IMR-90 (cell line): Measurements from ENCODE around the gene TMEM208. TPM values are rescaled to one million over a fixed set of nuclear protein-coding genes. Genes with fewer than 3 reads are reported as not detected.

Experiments
- ATAC-seq: fragments of 200-7000 bp; cut with Tn5 transposase; 2 replicates; pipeline ENCODE4 v1.9.1; 2020; ENCODE audit warnings: low read depth, mild to moderate bottlenecking, moderate library complexity
- BruUV-seq: library from RNA; stranded (reverse); fragments of 400-500 nt; replicated peaks from 2 replicates; lab custom pipeline; 2021; lab: Mats Ljungman, UMichigan
- CTCF ChIA-PET: fragments of 300-600 bp; formaldehyde crosslinking; extraction: SDS; loops from one replicate; lab custom pipeline; 2021; ENCODE audit warnings: antibody characterized with exemption; lab: Yijun Ruan, JAX
- POLR2A ChIA-PET: fragments of 300-600 bp; sonication (Branson Sonifier 250); formaldehyde crosslinking; loops from one replicate; lab custom pipeline; 2022; ENCODE audit warnings: antibody characterized with exemption; ENCODE audit not compliant: unreplicated experiment; lab: Charles Lee
- DNase-seq: peaks from one replicate; pipeline ENCODE4 v3.0.0; 2013
- H2AFZ ChIP-seq: replicated peaks from 2 replicates; pipeline ENCODE3; 2013; ENCODE audit warnings: low read length, mild to moderate bottlenecking; ENCODE audit not compliant: poor library complexity
- H2AK5ac ChIP-seq: 2 replicates; pipeline ENCODE4 v1.6.1; 2013; ENCODE audit warnings: low read depth, low read length, inconsistent platforms
- H2AK9ac ChIP-seq: replicated peaks from 2 replicates; pipeline ENCODE3; 2013; ENCODE audit warnings: mild to moderate bottlenecking, low read depth, low read length, moderate library complexity; ENCODE audit not compliant: poor library complexity
- H2BK120ac ChIP-seq: 2 replicates; pipeline ENCODE4 v1.6.1; 2013; ENCODE audit warnings: low read depth, low read length, inconsistent platforms
- H2BK15ac ChIP-seq: 3 replicates; pipeline ENCODE4 v1.6.1; 2013; ENCODE audit warnings: low read depth, low read length, inconsistent platforms
- H2BK20ac ChIP-seq: 2 replicates; pipeline ENCODE4 v1.6.1; 2013; ENCODE audit warnings: low read depth, mild to moderate bottlenecking, inconsistent platforms, low read length, moderate library complexity
- H2BK5ac ChIP-seq: 2 replicates; pipeline ENCODE4 v1.6.1; 2013; ENCODE audit warnings: mild to moderate bottlenecking, low read depth, low read length, inconsistent platforms; ENCODE audit not compliant: poor library complexity, severe bottlenecking
- H3K14ac ChIP-seq: replicated peaks from 2 replicates; pipeline ENCODE4 v1.6.1; 2013; ENCODE audit warnings: low read depth, low read length, inconsistent platforms
- H3K18ac ChIP-seq: 2 replicates; pipeline ENCODE4 v1.6.1; 2013; ENCODE audit warnings: low read depth, low read length, control low read depth
- H3K23ac ChIP-seq: 2 replicates; pipeline ENCODE4 v1.6.1; 2013; ENCODE audit warnings: low read depth, low read length, inconsistent platforms
- H3K27ac ChIP-seq: 2 replicates; pipeline ENCODE4 v1.5.1; 2013; ENCODE audit warnings: mild to moderate bottlenecking, control low read depth, low read length; ENCODE audit not compliant: insufficient read depth
- H3K27me3 ChIP-seq: 2 replicates; pipeline ENCODE4 v1.6.1; 2013; ENCODE audit warnings: low read length; ENCODE audit not compliant: control insufficient read depth, insufficient read depth
- H3K36me3 ChIP-seq: 2 replicates; pipeline ENCODE4 v1.6.1; 2013; ENCODE audit warnings: low read length, mixed read lengths; ENCODE audit not compliant: control insufficient read depth, insufficient read depth
- H3K4ac ChIP-seq: 2 replicates; pipeline ENCODE4 v1.6.1; 2013; ENCODE audit warnings: low read depth, low read length, inconsistent platforms
- H3K4me1 ChIP-seq: 2 replicates; pipeline ENCODE4 v1.6.1; 2013; ENCODE audit warnings: low read length, mixed read lengths; ENCODE audit not compliant: control insufficient read depth, insufficient read depth
- H3K4me2 ChIP-seq: 2 replicates; pipeline ENCODE4 v1.6.1; 2013; ENCODE audit warnings: low read depth, mild to moderate bottlenecking, control low read depth, low read length, moderate library complexity
- H3K4me3 ChIP-seq: 2 replicates; pipeline ENCODE4 v1.5.1; 2013; ENCODE audit warnings: low read depth, mild to moderate bottlenecking, control low read depth, low read length, moderate library complexity; ENCODE audit not compliant: insufficient read depth
- H3K56ac ChIP-seq: 2 replicates; pipeline ENCODE4 v1.6.1; 2013; ENCODE audit warnings: low read length, inconsistent platforms; ENCODE audit not compliant: insufficient read depth; ENCODE audit errors: extremely low read depth
- H3K79me1 ChIP-seq, 2 experiments: 2 replicates each; pipeline ENCODE4 v1.6.1; 2013; ENCODE audit warnings: low read length in 2 of 2, inconsistent platforms in 1 of 2, low read depth in 1 of 2
- H3K9ac ChIP-seq: 2 replicates; pipeline ENCODE4 v1.6.1; 2013; ENCODE audit warnings: low read depth, low read length, control low read depth
- H3K9me1 ChIP-seq: 2 replicates; pipeline ENCODE4 v1.6.1; 2013; ENCODE audit warnings: low read length, inconsistent platforms; ENCODE audit not compliant: insufficient read depth
- H3K9me3 ChIP-seq: 2 replicates; pipeline ENCODE4 v1.6.1; 2013; ENCODE audit warnings: low read length; ENCODE audit not compliant: control insufficient read depth, insufficient read depth
- H4K20me1 ChIP-seq: 2 replicates; pipeline ENCODE4 v1.6.1; 2013; ENCODE audit warnings: low read length, inconsistent platforms; ENCODE audit not compliant: insufficient read depth
- H4K5ac ChIP-seq: 2 replicates; pipeline ENCODE4 v1.6.1; 2013; ENCODE audit warnings: mild to moderate bottlenecking, low read depth, low read length, control low read depth
- H4K8ac ChIP-seq, 2 experiments: 2 replicates each; pipeline ENCODE4 v1.6.1; 2013; ENCODE audit warnings: low read depth in 2 of 2, low read length in 2 of 2, control low read depth in 1 of 2, inconsistent platforms in 1 of 2
- H4K91ac ChIP-seq: 2 replicates; pipeline ENCODE4 v1.6.1; 2013; ENCODE audit warnings: low read depth, low read length, inconsistent platforms; ENCODE audit not compliant: insufficient read depth
- CEBPB ChIP-seq: IDR thresholded peaks from 2 replicates; pipeline ENCODE4 v1.6.1; 2012; ENCODE audit warnings: low read depth, low read length, improper control_type of control experiment
- WGBS, 2 experiments: methylation state at CpG; one replicate each; pipeline versions ENCODE4 v1.1.5 to v1.1.7; 2013; ENCODE audit warnings: missing lambda C conversion rate in 2 of 2; ENCODE audit not compliant: insufficient read length in 1 of 2; ENCODE audit errors: extremely low coverage in 2 of 2; 5-methylcytosine and 5-hydroxymethylcytosine counted together
- dilution Hi-C: fragments of 300-500 bp; cut with HindIII; formaldehyde crosslinking; loops from one replicate; pipeline ENCODE4 v1.14.3; 2018; ENCODE audit warnings: low sequenced_read_pairs; ENCODE audit not compliant: unreplicated experiment
- in situ Hi-C: fragments of 300-500 bp; cut with MboI; formaldehyde crosslinking; loops from 3 replicates; pipeline ENCODE4 v1.14.3; 2019; ENCODE audit warnings: low sequenced_read_pairs, inconsistent platforms, mixed read lengths
- intact Hi-C: fragments of 100-400 bp; cut with micrococcal nuclease; formaldehyde crosslinking; loops from 2 replicates; pipeline ENCODE4 v1.10.0; 2022
- polyA plus RNA-seq, 3 experiments: library from polyadenylated mRNA; depleted of rRNA; stranded (reverse); fragments of >200 nt; gene quantifications; 2 replicates each; pipeline ENCODE4 v1.2.3, GENCODE V29; 2012; ENCODE audit warnings: low replicate concordance in 1 of 3
- total RNA-seq: library from RNA; depleted of rRNA; stranded (reverse); fragments of >200 nt; gene quantifications from 2 replicates; pipeline ENCODE4 v1.2.3, GENCODE V29; 2012

The TMEM208 gene
- total and polyA plus RNA-seq, 2 of the 4 experiments (the other 2 are of a cell fraction) = 65.6 to 66.5 TPM

- H3K23ac ChIP-seq = peak overlapping the region; percentile 44; the same call in 1 of the 2 replicates
- intact Hi-C loops = loop anchor here (10.0 kb wide), 1 partner anchor 167 kb away; no protein-coding TSS in a partner anchor
- no peaks in the 10 kb centered on the region for H3K9me3 ChIP-seq
- H3K14ac ChIP-seq = 0 out of 2 replicates have a peak overlapping the region, but pooled peaks have one; percentile 1
- H3K27ac ChIP-seq = peak overlapping the region; percentile 8; the same call in 1 of the 2 replicates
- H4K91ac ChIP-seq = no peak overlapping the region
- peaks cover 13% of the 10 kb centered on the region for H3K9me1 ChIP-seq
- H3K4me1 ChIP-seq = peaks cover 15% of the 10 kb centered on the region
- ATAC-seq = no peak
- in situ Hi-C loops = no loop called here
- POLR2A ChIA-PET = no interaction called here
- TF ChIP-seq CEBPB = no peak
- H3K9ac ChIP-seq = no peak overlapping the region
- H4K8ac ChIP-seq = no peak overlapping the region
- peak overlapping the region; percentile 8; the same call in 1 of the 2 replicates for H3K4ac ChIP-seq
- H2BK5ac ChIP-seq = peak overlapping the region; percentile 30
- no peak overlapping the region for H2AFZ ChIP-seq
- no peak overlapping the region for H2BK120ac ChIP-seq
- H3K79me1 ChIP-seq = peaks cover 23 to 42% of the 10 kb centered on the region in 2 experiments
- BruUV-seq = no TSS peak
- H4K5ac ChIP-seq = no peak overlapping the region
- H3K4me3 ChIP-seq = no peak overlapping the region
- peak; percentile 23 for DNase-seq
- H3K4me2 ChIP-seq = peak overlapping the region; percentile 63
- H3K56ac ChIP-seq = no peak overlapping the region; the same call in 1 of the 2 replicates
- H2BK15ac ChIP-seq = peak overlapping the region; percentile 48; the same call in 1 of the 3 replicates
- H3K27me3 ChIP-seq = no peaks in the 10 kb centered on the region
- 0 out of 2 replicates have a peak overlapping the region, but pooled peaks have one; percentile 11 for H2BK20ac ChIP-seq
- CTCF ChIA-PET = interaction anchor here (0.5 kb wide), 1 partner anchor 670 kb away, joined by 3 read pairs; no protein-coding TSS in a partner anchor
- WGBS, 2 experiments = 88% methylated on average over 1 of the region's 2 CpGs; no CpG with 5 or more reads in 1 of the 2 experiments
- H3K36me3 ChIP-seq = no peaks in the 10 kb centered on the region; the same call in 1 of the 2 replicates
- dilution Hi-C loops = no loop called here
- H2AK9ac ChIP-seq = no peak overlapping the region
- peaks cover 31% of the 10 kb centered on the region for H4K20me1 ChIP-seq
- H3K18ac ChIP-seq = no peak overlapping the region
- peak overlapping the region; percentile 25 for H2AK5ac ChIP-seq
Observed at GRCh38 chr16:67182288-67182687, 44.6 kb upstream of the TMEM208 start.
